SIG-M5 treated with dmso at 0.1 percent for 504 hours (cell line): Measurements from ENCODE around the gene PNMA6A.
"Not testable (repeated sequence)": the region's sequence is repeated elsewhere in the genome, so short reads cannot be mapped to it uniquely, and the experiment has no call there.

Experiments
- DNase-seq: peaks from one replicate; lab custom pipeline; 2025; ENCODE audit not compliant: unreplicated experiment; lab: John Stamatoyannopoulos, UW

Gene PNMA6A

DNA sequence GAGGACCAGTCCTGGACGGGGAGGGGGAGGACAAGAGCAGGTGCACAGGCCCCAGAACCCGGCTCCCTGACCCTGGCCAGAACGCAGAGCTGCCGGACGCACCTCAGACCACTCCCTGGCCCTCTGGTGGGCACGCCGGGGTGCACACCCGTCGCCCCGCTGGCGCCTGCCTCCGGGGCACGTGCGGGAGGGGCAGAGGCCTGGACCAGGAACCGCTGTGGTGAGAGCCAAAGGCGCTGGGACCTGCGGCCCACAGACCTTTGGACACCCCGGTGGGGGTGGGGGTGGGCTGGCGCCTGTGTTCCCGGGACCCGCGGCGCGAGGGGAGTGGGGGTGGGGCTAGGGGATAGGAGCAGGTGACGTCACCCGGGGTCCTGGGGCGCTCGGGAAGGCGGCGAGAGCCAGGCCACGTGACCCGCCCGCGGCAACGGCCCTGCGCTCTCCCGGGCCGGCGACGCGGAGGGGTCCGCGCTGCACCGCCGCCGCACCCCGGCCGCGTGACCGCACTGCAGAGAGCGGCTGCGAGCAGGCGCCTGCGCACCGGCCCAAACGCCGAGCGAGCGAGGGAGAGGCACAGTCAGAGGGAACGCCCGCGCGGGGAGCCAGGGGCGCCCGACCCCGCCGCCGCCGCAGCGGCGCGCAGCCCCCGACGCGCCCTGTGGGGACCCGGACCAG lies at the start of gene PNMA6A:
PNMA6A (plus strand) TSS at position 546 of the 675 bp plus-strand sequence. CDS start 609 bp downstream, outside the sequence.
- not testable (repeated sequence) for DNase-seq

DNA sequence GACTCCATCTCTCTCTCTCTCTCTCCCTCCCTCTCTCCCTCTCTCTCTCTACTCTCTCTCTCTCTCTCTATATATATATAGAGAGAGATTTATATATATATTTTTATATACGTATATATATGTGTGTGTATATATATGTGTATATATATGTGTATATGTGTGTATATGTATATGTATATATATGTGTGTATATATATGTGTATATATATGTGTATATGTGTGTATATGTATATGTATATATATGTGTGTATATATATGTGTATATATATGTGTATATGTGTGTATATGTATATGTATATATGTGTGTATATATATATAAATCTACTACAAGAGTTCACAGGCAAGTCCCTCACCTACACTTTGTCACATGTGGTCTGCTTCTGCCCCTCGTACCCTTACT lies 45.8 kb upstream of the PNMA6A start:
- DNase-seq = not testable (repeated sequence)

DNA sequence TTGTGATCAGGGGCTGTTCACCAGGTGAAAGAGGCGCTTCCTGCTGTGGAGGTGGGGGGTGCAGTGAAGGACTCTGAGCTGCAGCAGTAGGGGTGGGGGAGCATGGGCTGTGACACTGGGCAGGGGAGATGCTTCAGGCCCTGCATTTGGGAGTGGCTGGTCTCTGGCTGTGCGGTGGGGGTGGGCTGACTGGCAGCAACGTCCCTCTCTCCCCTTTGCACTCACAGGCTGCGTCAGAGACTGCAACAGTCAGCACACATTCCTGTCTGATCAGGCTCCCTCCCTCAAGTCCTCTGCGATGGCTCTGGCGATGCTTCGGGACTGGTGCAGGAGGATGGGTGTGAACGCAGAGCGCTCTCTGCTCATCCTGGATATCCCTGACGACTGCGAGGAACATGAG lies 43.8 kb upstream of the PNMA6A start:
- not testable (repeated sequence) for DNase-seq

DNA sequence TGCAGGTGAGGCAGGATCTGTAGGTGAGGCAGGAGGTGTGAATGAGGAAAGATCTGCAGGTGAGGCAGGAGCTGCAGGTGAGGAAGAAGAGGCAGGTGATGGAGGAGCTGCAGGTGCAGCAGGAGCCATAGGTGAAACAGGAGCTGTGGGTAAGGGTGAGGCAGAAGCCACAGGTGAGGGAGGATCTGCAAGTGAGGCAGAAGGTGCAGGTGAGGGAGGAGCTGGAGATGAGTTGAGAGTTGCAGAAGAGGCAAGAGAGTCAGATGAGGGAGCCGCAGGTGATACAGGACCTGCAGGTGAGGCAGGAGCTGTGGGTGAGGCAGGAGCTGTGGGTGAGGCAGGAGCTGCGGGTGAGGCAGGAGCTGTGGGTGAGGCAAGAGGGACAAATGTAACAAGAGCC lies 43.1 kb upstream of the PNMA6A start:
- DNase-seq = no peak

DNA sequence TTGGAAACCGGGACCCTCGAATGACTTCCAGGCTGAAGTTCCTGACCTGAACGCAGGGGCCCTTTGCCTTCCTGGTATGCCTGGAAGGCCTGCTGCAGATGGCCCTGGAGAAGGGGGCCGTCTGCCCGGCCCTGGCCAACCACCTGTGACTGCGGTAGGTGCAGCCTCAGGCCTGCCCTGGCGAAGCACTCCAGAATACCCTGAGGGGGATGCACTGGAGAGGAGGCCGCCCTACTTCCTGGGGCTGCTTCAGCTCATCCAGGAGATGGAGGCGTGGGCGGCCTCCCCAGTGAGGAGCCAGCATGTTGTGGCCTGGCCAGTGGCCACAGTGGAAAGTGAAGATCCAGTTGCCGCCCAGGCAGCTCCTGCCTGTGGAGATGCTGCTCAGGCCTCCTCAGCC lies 42.4 kb upstream of the PNMA6A start:
- no peak for DNase-seq

DNA sequence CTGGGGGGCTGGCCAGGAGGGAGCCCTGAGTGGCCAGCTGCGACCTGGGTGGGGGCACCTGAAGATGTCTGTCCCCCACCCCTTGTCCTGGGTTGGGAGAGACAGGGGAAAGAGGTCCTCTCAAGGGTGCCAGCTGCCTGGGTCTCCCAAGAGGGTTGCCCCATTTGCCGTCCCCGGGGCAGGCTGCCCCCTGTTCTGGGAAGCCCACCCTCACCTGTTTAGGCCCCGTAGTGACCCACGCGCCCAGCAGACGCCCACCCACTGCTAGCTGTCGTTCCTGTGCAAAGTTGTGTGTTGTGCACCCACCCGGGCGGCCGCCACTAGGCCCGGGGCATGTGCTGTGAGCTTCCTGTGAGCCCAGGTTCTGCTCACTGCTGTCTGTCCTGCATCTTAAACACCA lies 41.5 kb upstream of the PNMA6A start:
- no peak for DNase-seq

DNA sequence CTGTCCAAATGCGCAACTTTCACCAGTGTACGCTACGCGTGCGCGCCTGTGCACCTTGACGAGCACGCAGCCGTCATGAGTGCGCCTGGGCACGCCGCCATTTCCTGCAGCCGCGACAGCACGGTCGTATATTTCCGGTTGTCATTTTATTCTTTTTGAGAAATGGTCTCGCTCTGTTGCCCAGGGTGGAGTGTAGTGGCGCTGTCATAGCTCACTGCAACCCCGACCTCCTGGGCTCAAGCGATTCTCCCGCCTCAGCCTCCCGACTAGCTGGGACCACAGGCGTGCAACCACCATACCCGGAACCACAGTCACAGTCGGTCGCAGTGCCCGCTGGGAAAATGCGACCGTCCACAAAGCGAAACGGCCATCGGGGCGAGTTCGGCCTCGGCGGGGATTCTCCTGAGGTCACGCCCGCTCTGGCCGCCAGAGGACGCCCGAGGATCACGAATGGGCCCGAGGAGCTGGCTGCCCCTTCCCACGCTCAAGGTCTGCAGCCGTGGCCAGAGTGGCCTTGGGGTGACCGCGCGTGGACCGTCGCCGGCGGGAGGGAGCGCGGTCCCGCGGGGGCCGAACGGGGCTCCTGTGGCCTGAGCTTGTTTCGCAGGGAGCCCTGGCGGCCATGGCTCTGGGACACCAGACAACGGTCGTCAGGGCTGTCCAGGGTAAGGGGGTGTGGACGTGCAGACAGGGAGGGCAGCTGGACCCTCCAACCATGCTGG lies 39.7 kb upstream of the PNMA6A start:
- DNase-seq = peak; percentile 32

DNA sequence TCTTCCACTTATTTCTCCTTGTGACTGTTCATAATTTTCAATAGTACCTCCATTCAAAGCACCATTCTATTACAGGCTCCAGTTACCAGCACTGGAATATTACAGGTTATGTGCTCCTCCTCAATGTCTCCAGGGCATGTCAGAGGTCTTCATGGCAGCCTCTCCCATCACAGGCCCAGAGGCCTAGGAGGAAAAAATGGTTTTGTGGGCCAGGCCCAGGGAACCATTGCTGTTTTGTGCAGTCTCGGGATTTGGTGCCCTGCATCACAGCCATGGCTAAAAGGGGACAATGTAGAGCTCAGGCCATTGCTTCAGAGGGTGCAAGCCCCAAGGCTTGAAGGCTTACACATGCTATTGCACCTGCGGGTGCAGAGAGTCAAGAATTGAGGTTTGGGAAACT lies 23.2 kb upstream of the PNMA6A start:
- no peak for DNase-seq

DNA sequence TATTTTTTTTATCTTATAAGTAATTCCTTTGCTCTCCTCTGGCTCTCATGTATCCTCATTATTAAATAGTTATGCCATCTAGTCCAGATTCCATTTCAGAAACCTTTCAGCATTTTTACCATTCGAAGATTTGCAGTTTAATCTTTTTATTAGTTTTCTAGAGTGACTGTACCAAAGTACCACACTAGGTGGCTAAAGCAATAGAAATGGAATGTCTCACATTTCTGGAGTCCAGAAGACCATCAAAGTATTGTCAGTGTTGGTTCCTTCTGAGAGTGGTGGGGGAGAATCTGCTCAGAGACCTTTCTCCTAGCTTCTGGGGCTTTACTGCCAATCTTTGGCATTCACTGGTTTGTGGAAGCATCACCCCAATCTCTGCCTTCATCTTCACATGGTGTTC lies 19.7 kb upstream of the PNMA6A start:
- DNase-seq = no peak

DNA sequence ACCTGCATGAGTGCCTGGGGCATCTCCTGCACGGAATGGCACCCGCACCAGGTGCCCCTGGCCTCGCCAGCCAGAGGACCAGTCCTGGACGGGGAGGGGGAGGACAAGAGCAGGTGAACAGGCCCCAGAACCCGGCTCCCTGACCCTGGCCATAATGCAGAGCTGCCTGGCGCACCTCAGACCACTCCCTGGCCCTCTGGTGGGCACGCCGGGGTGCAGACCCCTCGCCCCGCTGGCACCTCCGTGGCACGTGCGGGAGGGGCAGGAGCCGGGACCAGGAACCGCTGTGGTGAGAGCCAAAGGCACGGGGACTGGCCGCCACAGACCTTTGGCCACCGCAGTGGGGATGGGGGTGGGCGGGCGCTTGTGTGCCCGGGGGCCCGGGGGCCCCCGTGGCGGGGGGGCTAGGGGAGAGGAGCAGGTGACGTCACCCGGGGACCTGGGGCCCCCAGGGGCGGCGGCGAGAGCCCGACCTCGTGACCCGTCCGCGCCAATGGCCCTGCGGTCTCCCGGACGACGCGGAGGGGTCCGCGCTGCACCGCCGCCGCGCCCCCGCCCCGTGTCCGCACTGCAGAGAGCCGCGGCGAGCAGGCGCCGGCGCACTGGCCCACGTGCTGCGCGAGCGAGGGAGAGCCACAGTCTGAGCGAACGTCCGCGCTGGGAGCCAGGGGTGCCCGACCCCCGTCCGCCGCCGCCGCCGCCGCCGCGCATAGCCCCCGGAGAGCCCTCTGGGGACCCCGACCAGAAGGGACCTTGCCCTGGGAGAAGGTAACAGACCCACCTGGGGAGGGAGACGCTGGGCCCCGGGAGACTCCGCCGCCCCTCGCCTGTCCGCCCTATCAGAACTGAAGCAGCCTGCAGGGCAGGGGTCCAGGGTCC lies 16.1 kb upstream of the PNMA6A start, which contains the start of gene PNMA3:
PNMA3 (plus strand) TSS at position 600 of the 879 bp plus-strand sequence. CDS start 586 bp downstream, outside the sequence.
- no peak for DNase-seq

DNA sequence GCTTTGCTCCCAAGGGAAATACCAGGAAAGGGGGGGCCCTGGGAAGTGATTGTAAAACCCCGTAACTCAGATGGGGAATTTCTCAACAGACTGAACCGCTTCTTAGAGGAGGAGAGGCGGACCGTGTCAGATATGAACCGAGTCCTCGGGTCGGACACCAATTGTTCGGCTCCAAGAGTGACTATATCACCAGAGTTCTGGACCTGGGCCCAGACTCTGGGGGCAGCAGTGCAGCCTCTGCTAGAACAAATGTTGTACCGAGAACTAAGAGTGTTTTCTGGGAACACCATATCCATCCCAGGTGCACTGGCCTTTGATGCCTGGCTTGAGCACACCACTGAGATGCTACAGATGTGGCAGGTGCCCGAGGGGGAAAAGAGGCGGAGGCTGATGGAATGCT lies 15.0 kb upstream of the PNMA6A start:
- no peak for DNase-seq

DNA sequence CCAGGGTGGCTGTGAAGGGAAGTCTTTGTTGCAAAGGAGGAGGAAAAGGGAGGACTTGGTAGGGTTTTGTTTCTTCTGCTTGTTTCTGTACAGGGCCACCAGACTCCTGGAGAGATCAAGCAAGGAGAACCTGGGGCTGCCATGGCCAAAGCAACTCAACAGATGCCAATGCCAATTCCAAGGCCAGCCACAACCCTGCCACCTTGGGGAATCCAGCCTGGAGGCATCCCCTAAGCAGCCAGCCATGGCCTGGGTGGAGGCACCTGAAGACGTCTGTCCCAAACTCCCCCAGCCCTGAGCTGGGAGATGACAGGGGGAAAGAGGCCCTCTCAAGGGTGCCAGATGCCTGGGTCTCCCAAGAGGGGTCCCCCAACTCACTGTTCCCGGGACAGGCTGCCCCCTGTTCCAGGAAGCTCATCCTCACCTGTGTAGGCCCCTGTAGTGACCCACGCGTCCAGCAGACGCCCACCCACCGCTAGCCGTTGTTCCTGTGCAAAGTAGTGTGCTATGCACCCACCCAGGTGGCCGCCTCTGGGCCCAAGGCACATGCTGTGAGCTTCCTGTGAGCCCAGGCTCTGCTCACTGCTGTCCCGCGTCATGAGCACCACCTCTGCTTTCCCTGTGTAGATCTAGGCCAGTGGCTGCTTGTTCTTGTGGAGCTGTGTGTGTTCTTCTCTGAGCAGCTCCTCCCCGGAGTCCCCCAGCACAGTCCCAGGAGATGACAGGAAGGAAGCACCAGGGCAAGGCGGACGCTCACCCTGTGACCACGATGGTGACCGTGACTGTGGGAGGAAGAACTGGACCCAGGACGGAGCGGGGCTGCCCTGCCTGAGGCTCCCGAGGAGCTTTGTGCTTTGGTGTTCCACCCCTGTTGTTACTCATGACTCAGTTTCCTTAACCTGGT lies 12.8 kb upstream of the PNMA6A start:
- no peak for DNase-seq

DNA sequence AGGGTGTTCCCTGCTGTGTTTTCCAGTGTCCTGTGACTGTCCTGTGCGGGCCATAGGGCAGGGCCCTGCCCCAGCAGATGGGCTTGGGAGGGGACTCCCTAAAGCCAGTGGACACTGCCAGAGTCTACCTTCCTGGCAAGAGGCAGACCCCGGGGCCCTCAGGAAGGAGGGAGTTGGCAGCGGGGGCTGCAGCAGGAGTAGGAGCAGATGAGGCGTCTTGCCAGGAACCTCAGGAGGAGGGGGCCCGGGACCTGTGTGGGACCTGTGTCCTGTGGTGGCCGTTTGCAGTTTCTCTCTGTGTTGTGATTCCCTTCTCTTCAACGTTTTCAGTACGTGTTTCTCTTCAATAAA lies 12.2 kb upstream of the PNMA6A start:
- DNase-seq = no peak

DNA sequence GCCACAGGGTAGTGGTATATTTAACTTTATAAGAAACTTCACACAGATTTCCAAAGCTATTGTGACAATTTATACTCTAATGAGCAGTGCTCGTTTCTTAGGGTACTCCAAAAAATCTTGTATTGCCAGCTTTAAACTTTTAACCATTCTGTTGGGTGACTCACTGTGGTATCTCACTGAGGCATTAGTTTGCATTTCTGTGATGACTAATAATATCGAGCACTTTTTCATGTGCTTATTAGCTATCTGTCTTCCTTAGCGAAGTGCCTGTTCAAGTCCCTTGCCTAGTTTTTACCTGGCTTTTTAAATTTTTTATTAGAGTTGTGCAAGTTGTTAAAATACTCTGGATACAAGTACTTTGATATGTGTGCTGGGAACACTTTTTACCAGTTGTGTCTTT lies 10.5 kb upstream of the PNMA6A start:
- no peak for DNase-seq

DNA sequence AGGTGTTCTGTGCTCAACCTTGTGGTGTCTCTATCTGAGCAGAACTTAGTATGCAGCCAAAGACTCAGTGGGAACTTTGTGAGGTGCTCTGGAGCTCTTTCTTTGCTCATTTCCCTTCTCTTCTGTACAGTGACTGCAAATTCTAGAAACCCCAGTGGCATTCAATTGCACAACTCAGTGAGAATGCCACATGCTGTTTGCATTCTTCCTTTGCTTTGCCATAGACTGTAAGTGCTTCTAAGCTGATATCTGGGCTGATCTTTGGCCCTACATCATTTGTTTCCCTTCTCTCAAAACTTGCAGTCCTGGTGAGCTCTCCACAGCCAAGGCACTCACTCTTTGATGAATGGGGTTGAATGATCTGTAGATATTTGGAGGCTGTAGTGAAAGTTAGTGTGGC lies 8.9 kb upstream of the PNMA6A start:
- DNase-seq = no peak

DNA sequence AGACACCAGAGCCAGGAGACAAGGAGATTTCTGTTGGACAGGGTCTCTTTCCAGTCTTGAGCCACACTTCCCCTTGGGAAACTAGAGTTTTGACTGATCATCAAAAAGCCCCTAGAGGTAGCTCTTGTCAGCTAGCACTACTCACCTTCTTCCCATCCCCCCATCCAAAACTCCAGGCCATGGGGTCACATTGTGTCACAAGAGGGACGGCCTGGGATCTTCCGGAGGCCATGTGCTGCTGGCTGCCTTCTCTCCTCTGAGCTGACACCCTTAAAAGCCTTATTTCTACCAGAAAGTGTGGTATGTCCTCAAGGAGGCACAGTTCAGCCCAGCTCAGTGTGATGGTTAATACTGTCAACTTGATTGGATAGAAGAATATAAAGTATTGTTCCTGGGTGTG lies 8.2 kb upstream of the PNMA6A start:
- DNase-seq = no peak

DNA sequence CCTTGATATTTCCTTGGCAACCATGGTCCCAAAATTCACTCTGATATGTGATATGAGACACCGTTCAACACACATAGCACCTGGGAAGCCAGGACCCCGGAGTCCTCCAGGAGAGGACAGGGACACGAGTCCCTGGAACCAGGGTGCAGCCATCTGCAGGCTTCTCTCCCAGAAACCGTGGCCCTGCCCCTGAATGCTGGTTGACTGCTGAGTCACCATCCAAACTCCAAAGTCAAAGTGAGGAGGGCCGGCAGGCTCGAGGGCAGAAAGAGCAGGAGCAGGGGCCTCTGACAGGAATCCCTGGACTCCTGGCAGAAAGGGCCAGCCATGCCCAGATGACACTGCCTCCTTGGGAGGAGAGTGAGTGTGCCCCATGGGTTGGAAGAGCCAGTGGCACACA lies 6.9 kb upstream of the PNMA6A start:
- no peak for DNase-seq

DNA sequence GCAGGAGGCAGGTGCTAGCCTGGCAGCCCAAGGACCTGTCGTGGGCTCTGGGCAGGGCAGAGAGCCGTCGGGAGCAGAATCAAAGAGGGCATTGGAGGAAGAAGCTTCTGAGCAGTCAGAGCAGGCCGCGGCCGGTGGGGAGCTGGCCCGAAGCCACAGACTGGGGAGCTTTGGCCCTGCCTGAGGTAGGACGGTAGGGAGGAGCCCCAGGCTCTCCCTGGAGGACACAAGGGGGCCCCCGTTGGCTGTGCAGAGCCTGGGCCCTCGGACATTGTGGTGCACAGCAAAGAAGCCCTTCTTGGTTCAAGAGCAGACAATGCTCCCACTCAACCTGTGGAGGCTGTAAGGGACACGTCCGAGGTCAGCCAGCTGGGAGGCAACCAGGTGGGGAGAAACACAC lies 5.9 kb upstream of the PNMA6A start:
- DNase-seq = not testable (repeated sequence)

DNA sequence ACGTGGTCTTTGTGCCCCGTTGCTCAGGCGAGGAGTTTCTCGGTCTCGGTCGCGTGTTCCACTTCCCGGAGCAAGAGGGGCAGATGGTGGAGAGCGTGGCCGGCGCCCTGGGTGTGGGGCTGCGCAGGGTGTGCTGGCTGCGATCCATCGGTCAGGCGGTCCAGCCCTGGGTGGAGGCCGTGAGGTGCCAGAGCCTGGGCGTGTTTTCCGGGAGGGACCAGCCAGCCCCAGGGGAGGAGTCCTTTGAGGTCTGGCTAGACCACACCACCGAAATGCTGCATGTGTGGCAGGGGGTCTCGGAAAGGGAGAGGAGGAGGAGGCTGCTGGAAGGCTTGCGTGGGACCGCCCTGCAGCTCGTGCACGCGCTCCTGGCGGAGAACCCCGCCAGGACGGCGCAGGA lies 1.1 kb downstream of the PNMA6A start:
- not testable (repeated sequence) for DNase-seq

DNA sequence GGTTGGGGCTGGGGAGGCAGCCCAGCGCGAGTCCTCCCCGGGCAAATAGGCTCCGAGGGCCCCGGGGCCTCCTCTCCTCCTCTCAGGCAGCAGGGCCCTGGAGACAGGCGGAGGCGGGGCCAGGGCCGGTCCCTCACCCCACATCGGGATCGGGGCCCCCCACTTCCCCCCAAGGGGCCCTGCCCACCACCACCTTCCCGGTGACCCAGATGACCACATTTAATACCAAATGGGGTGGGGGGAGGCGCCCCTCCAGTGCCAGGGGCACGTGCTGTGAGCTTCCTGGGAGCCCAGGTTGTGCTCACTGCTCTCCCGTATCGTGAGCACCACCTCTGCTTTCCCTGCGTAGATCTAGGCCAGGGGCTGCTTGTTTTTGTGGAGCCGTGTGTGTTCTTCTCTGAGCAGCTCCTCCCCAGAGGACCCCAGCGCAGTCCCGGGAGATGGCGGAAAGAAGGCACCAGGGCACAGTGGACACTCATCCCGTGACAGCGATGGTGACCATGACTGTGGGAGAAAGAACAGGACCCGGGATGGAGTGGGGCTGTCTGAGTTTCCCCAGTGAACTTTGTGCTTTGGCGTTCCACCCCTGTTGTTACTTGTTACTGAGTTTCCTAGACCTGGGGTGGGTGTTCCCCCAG lies 2.1 kb downstream of the PNMA6A start:
- DNase-seq = no peak
